ENCODE results near the gene PRR11. TPM values are rescaled to one million over a fixed set of nuclear protein-coding genes. Genes with fewer than 3 reads are reported as not detected.
A peak's percentile ranks its signal among the peaks of the same experiment; 100 is the strongest.

The PRR11 gene
- total RNA-seq = 13.3 to 15.2 TPM (median 15.1 TPM) in 3 replicates

DNA sequence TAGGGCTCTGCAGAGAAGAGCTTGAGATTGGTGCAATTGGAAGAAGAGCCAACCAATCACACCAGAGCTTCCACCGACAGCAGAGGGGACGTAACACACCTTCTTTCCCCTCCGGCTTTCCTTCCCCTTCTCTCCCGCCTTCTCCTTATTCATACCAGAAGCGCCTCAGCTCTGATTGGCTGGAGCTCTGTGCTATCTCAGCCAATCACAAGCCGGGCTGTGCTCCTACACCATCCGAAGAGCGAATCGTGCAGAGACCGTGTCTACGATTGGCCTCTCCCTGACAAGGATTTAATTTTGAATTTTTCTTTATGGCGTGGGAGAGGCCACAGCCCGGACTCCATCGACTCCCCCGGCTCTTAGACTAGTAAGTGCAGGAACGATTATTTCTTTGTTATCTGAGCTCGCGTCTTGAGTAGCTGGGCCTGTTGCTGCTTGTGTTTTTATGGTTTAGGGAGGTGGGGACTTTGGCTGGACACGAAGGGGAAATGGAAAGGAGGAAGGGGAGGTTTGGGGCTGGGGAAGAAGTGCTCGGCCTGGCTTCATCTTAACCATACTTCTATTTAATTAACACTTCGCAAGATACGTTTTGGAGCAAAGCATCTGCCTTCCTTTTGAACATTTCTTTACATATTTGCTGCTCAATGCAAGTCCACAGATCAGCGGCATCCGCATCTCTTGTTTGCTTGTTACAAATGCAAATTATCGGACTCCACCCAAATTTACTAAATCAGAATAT is at the start of gene PRR11:
TSS of gene PRR11 (plus strand) at position 308 of the 739 bp plus-strand sequence. CDS start 14,007 bp downstream, outside the sequence.
- H3K27ac Mint-ChIP-seq = no peak within 1 kb of the TSS
- no peaks in the 10 kb centered on the region for H3K36me3 Mint-ChIP-seq
- H3K4me1 Mint-ChIP-seq = peaks cover 31% of the 10 kb centered on the region
- TF ChIP-seq, protein P1, sequence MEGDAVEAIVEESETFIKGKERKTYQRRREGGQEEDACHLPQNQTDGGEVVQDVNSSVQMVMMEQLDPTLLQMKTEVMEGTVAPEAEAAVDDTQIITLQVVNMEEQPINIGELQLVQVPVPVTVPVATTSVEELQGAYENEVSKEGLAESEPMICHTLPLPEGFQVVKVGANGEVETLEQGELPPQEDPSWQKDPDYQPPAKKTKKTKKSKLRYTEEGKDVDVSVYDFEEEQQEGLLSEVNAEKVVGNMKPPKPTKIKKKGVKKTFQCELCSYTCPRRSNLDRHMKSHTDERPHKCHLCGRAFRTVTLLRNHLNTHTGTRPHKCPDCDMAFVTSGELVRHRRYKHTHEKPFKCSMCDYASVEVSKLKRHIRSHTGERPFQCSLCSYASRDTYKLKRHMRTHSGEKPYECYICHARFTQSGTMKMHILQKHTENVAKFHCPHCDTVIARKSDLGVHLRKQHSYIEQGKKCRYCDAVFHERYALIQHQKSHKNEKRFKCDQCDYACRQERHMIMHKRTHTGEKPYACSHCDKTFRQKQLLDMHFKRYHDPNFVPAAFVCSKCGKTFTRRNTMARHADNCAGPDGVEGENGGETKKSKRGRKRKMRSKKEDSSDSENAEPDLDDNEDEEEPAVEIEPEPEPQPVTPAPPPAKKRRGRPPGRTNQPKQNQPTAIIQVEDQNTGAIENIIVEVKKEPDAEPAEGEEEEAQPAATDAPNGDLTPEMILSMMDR (IDR thresholded peaks at IDR 0.05; ENCODE audit: unreplicated experiment) = no peak
- no peaks in the 10 kb centered on the region for H3K27me3 Mint-ChIP-seq (ENCODE audit: low read depth)
- no peak within 1 kb of the TSS for H3K4me3 Mint-ChIP-seq
- DNase-seq (ENCODE audit: low spot score in 2 of 2, unreplicated experiment in 2 of 2) = peak; percentile 89 to 91
- H3K9me3 Mint-ChIP-seq = no peaks in the 10 kb centered on the region

DNA sequence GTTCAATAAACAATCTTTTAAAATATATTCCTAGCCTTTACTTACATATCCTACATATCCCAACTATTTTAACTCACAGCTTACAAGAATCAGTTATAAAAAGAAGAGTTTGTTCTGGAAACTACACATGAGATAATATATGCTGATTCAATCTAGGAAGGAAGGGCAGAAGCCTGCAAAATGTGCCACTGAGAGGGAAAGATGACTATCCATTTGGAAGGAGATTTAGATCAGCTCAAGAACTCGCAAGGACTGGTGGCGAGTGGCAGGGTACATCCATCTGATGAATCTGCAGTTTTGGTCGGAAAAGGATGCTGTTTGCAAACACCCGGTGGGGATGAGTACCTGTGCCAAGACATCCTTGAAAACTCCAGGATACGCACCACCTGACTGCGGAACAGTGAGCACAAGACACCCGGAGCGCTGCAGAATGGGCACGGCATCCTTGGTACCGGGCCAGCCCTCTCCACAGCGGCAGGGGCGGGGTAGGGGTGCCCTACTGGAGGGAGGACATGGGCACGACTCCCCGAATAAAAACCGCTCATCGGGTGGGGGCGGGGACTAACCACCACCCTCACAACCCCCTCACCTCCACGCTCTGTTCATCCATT is 49.6 kb upstream of the PRR11 start:
- Mint-ChIP-seq H3K36me3 (peaks cover 5% of the 10 kb centered on the region), H3K4me1 (peaks cover 25% of the 10 kb centered on the region), H3K9me3 (no peaks in the 10 kb centered on the region), H3K27ac (peak overlapping the region; percentile 70), H3K27me3 (ENCODE audit: low read depth) (no peaks in the 10 kb centered on the region), H3K4me3 (peak overlapping the region; percentile 95)
- TF ChIP-seq, protein P1 (IDR thresholded peaks at IDR 0.05; ENCODE audit: unreplicated experiment) = no peak
- DNase-seq (ENCODE audit: low spot score in 2 of 2, unreplicated experiment in 2 of 2) = peak; percentile 24 to 60

DNA sequence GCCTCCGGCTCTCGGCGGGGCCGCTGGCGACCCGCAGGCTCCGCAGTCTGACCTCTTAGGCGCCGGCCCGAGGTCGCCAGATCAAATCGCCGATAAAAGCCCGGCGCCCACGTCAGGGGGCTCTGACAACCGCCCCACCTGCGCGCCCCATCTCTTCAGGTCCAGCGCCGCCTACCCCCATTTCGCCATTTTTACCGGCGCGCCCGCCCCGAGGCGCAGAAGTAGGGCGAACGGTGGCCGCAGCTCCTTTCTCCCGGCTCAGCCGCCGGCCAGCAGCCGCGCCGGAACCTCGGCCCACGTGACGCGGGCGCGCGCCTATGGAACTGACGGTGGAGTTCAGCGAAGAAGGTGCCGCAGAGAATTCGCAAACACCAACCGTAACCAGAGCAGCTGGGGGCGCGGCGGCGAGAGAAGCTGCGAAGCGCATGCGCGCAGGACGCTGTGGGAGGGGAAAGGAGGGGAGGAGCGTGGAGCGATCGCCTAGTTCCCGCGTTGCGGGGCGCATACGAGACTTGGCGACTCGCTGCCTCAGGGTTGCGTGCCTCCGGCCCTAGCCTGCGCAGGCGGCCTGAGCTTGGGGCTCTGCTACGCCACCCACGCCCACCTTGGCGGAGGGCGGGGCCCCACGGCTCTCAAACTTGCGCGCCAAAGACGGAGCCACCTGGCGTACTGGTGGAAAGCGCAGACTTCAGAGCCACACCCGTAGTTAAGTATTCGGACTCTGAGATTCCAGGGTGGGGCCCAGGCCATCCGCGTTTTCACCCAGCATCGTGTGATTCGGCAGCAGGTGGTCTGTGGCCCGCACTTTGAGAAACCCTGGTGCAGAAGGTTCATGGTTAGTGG is 48.9 kb upstream of the PRR11 start, which contains the start of gene TRIM37:
TSS of gene TRIM37 (minus strand) at position 418 of the 843 bp plus-strand sequence. CDS start 419 bp downstream, outside the sequence.
- Mint-ChIP-seq H3K4me1 (peaks cover 21% of the 10 kb centered on the region), H3K27ac (peak within 1 kb of the TSS; percentile 70), H3K9me3 (no peaks in the 10 kb centered on the region), H3K36me3 (peaks cover 5% of the 10 kb centered on the region), H3K4me3 (peak within 1 kb of the TSS; percentile 95), H3K27me3 (ENCODE audit: low read depth) (no peaks in the 10 kb centered on the region)
- peak; percentile 98 to 99 for DNase-seq (ENCODE audit: low spot score in 2 of 2, unreplicated experiment in 2 of 2)
- TF ChIP-seq, protein P1 (IDR thresholded peaks at IDR 0.05; ENCODE audit: unreplicated experiment) = no peak

DNA sequence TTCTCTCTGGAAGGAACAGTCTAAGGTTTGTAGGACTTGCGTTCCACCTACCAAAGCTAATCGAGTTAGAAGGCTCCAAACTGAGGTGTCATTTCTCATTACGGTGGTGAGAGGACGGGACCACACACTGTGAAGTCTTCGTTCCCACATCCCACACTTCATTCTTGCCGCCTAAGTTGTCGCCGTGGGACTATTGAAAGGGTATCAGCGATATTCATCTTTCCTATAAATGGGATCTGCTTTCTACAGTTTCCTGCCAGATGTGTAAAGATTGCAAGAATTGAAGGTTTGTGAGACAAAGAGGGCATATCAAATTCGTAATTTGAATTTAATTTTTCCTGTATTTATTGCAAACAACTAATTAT is 48.3 kb upstream of the PRR11 start:
- DNase-seq (ENCODE audit: low spot score in 2 of 2, unreplicated experiment in 2 of 2) = no peak
- H3K36me3 Mint-ChIP-seq = peaks cover 8% of the 10 kb centered on the region
- H3K4me3 Mint-ChIP-seq = peak overlapping the region; percentile 95
- H3K9me3 Mint-ChIP-seq = no peaks in the 10 kb centered on the region
- peak overlapping the region; percentile 70 for H3K27ac Mint-ChIP-seq
- peaks cover 21% of the 10 kb centered on the region for H3K4me1 Mint-ChIP-seq
- H3K27me3 Mint-ChIP-seq (ENCODE audit: low read depth) = no peaks in the 10 kb centered on the region
- TF ChIP-seq, protein P1 (IDR thresholded peaks at IDR 0.05; ENCODE audit: unreplicated experiment) = no peak

DNA sequence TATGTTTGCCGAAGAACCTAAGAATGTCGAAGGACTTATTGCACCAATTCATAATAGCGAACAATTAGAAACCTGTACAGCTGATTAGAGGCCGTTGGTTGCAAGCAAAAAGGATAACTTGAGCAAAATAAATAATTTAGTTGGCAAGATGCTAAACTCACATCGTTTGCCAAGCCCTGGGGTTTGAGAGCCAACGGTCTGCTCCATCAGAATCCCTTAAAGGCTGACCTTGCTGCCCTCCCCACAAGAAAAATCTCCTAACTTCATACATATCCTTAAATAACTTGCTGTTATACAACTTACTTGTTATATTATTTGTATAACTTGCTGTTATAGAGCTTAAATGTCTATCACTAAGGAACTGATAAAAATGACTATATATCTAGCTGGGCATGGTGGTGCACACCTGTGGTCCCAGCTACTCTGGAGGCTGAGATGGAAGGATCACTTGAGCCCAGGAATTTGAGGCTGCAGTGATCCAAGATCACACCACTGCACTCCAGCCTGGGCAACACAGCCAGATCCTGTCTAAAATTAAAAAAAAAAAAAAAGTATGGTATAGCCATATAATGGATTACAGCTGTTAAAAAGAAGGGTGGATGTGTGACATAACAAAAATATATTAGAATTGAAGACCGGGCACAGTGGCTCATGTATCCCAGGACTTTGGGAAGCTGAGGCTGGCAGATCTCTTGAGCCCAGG is 47.0 kb upstream of the PRR11 start:
- TF ChIP-seq, protein P1 (IDR thresholded peaks at IDR 0.05; ENCODE audit: unreplicated experiment) = no peak
- Mint-ChIP-seq H3K4me3 (no peak overlapping the region), H3K4me1 (peaks cover 21% of the 10 kb centered on the region), H3K27ac (no peak overlapping the region), H3K27me3 (ENCODE audit: low read depth) (no peaks in the 10 kb centered on the region), H3K9me3 (no peaks in the 10 kb centered on the region), H3K36me3 (peaks cover 8% of the 10 kb centered on the region)
- no peak for DNase-seq (ENCODE audit: low spot score in 2 of 2, unreplicated experiment in 2 of 2)

Data from mesothelial cell of epicardium (in vitro differentiated cells).